ENCODE measurements around the gene ZNF839.

- TF ChIP-seq, protein P1, sequence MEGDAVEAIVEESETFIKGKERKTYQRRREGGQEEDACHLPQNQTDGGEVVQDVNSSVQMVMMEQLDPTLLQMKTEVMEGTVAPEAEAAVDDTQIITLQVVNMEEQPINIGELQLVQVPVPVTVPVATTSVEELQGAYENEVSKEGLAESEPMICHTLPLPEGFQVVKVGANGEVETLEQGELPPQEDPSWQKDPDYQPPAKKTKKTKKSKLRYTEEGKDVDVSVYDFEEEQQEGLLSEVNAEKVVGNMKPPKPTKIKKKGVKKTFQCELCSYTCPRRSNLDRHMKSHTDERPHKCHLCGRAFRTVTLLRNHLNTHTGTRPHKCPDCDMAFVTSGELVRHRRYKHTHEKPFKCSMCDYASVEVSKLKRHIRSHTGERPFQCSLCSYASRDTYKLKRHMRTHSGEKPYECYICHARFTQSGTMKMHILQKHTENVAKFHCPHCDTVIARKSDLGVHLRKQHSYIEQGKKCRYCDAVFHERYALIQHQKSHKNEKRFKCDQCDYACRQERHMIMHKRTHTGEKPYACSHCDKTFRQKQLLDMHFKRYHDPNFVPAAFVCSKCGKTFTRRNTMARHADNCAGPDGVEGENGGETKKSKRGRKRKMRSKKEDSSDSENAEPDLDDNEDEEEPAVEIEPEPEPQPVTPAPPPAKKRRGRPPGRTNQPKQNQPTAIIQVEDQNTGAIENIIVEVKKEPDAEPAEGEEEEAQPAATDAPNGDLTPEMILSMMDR (conservative IDR thresholded peaks at IDR 0.05 in 1 of 2, IDR thresholded peaks at IDR 0.05 in 1 of 2; ENCODE audit: low read depth in 1 of 2, low read length in 2 of 2) = no peak
- TF ChIP-seq EZH2 (IDR thresholded peaks at IDR 0.05; ENCODE audit: low read length, missing control alignments) = no peak
Measured at GRCh38 chr14:102342238-102342637, 22.7 kb downstream of the ZNF839 start.
